DMS53 (cell line): Measurements from ENCODE around the gene CLSTN3.

ENCODE experiments used
- DNase-seq: peaks from one replicate; lab custom pipeline; 2025; lab: John Stamatoyannopoulos, UW

The CLSTN3 gene

GRCh38 chr12:7129872-7130691 lies at the start of gene CLSTN3:
Gene CLSTN3 (plus strand): TSS chr12:7130371. CDS start chr12:7130649, 278 bp downstream.
- peak; percentile 95 for DNase-seq

DNA sequence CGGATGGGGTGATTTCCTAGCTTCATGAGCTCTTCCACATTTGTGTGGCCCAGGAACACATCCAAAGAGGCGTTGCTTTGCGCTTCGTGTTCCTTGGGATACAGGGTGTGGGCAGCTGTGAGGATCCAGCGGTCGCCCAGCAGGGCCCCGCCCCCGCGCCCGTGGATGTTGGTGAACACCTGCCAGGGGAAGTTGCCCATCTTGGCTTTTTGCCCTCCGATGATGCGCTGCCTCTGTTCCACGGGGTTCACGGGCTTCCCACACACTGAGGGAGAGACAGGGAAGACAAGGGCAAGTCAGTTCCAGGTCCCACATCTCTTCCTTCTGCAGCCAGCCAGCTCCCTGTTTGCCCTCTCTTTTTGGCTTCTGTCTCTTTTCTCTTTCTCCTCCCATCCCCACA lies 49.1 kb upstream of the CLSTN3 start:
- DNase-seq, result no peak

GRCh38 chr12:7083125-7083524 lies 47.0 kb upstream of the CLSTN3 start:
- no peak for DNase-seq

- no peak for DNase-seq
These were observed 40.8 kb upstream of the CLSTN3 start for GRCh38 chr12:7089196-7089871.

DNA sequence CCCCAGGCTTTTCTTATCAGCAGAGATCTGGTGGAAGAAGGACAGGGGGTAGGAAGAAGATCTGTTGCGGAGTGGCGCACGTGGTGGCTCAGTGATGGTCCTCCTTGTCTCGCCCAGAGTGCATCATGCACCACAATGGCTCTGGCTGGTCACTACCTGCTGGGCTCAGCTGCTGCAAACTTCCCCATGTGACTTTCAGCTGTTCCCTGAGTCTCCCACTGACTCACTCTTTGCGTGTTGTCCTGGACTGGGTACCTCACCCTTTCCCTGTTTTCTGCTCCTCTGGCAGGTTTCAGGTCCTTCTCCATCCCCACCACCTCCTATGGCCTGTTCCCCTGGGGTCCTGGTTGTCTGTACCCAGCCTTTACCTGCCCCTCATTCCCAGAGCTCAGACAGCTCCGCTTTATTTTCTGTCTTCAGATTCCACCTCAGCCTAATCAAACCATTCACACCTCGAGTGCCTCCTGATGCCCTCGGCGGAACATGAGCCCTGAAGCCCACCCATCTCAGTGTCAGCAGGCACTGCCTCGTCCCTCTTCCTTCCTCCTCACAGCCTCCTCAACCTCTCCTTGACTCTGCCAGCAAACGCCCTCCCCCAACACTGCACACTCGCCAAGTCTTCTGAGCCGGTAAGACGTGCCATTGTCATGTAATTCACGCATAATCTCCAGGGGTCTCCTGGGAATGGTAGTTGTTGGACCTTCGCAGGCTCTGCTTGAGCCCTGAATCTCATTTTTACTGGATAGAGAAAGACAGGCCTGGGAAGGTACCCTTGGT lies 39.8 kb upstream of the CLSTN3 start:
- DNase-seq, result no peak

DNA sequence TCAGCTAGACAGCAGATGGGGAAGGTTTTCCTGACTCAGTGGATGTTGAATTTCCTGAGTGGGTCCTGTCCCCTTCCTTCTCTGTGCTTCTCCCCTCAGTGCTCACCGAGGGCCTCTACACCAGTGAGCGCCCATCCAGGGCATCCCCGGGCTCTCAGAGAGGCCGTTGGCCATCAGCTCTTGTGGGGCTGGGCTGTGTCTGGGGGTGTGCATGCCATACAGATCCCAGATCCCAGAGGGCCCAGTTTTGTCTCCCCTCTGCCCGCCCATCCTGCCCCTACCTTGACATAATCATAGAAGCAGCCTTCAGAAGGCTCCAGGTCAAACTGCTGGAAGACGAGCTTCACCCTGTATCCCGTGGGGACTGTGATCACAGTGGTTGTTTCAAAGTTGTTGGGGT lies 39.0 kb upstream of the CLSTN3 start:
- DNase-seq, result no peak

DNA sequence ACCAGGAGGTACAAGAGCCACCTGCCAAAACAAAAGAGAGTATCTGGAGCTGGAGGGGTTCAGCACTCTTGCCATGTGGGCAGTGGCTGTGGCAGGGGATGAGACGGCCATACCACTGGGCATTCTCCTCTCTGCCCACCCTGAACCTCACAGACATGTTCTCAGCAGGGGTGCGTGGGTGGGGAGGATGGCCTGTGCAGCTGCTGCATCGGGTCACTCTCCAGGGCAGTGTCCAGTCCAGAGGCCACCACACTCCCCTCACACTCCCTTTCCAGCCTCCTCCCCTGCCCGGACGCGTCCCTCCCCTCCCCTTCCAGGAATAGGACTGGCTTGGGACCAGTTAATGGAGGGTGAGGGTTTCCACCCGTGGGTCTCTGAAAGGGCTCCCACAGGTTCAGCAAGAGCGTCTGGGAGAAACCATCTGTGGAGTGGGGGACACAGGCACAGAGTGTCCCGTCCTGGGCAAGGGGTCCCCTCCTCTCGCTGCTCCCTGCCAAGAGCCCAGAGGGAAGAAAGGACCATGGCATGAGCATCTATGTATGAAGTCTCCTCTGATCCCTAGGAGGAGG lies 38.4 kb upstream of the CLSTN3 start:
- DNase-seq, result no peak

DNA sequence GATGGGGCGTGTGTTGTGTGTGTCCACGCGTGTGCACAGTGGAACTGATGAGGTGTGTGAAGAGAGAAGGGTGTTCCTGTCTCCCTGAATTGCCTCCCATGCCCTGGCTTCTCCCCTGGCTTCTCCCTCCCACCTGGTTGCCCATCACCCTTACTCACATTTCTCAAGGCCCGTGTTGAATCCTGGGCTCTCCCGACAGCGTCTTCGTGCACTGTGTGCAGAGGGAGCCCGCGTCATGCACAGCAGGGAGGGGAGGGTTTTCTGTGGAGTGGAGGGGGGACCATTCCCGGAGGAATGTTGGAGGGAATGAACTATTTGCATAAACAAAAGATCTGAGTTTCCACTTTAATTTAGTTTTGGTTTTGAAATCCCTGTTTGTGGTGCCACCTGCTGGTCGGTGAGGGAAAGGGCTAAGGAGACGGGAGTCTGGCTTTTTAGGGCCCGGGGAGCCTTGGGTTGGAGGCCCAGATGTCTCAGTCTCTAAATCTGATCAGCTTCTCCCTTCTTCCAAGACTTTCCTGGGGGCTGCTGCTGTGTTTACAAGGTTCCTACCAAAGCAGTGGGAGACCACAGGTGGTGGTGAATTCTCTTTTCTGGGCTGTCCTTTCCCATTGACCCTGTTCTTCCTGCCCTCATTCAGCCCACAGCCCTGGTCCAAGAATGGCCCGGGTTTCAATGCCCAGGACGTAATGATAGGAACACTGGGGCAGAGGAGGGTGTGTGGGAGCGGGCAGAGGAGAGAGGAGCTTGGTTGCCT lies 37.8 kb upstream of the CLSTN3 start, which contains the start of gene C1R:
Gene C1R (minus strand): TSS at position 217 of the 757 bp plus-strand sequence. CDS start 57 bp downstream, at position 160.
- DNase-seq, result peak; percentile 81

DNA sequence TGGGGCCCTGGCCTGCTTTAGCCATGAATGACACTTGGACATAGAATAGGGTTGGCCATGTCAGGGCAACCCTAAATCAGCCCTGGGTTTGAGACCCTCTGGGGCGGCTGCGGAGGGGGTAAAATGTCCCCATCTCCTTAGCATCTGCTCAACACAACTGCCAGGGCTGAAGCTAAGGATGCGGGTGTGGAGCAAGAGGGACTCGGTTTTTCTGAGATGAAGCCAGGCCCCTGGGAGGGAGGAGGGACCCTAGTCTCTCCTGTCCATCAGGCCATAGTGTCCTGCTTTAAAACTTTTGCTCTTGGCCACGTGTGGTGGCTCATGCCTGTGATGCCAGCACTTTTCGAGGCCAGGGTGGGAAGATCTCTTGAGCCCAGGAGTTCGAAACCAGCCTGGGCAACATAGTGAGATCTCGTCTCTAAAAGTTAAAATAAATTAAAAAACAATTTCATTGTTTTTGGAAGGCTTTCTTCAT lies 37.1 kb upstream of the CLSTN3 start:
- DNase-seq, result no peak

DNA sequence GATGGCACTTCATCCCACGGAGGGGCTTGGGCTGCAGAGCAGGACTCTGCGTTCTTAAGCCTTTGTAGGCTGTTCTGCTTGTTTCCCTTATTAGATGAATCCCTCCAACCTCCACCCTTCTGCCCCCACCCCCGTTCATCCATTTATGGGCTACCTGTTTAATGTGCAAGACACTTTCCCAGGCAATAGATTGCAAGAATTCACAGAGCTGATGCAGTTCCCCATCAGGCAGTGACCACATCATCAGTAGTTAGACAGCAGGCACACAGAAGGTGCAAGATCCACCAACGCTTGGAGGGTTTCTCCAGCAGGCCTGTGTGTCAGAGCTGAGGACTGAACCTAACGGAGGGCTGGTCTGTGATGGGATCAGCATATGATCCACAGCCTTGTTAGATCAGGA lies 36.7 kb upstream of the CLSTN3 start:
- DNase-seq, result peak; percentile 48

DNA sequence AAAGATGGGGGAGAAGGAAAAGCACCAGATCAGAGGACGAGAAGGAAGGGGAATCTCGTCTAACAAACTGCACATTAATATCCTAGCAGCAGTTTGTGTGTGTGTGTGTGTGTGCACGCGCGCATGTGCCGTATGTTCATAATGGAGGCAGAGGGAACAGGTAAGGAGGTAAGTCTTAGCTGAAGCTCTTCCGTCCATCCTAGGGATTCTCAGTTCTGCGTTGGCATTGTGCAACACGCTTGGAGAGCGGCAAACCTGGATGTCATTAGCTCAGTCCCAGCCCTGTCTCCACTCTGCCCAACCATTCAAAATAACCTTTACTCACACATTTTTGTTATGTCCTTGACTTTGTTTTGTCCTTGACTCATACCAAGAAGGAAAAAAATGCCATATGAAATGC lies 36.3 kb upstream of the CLSTN3 start:
- peak; percentile 48 for DNase-seq

DNA sequence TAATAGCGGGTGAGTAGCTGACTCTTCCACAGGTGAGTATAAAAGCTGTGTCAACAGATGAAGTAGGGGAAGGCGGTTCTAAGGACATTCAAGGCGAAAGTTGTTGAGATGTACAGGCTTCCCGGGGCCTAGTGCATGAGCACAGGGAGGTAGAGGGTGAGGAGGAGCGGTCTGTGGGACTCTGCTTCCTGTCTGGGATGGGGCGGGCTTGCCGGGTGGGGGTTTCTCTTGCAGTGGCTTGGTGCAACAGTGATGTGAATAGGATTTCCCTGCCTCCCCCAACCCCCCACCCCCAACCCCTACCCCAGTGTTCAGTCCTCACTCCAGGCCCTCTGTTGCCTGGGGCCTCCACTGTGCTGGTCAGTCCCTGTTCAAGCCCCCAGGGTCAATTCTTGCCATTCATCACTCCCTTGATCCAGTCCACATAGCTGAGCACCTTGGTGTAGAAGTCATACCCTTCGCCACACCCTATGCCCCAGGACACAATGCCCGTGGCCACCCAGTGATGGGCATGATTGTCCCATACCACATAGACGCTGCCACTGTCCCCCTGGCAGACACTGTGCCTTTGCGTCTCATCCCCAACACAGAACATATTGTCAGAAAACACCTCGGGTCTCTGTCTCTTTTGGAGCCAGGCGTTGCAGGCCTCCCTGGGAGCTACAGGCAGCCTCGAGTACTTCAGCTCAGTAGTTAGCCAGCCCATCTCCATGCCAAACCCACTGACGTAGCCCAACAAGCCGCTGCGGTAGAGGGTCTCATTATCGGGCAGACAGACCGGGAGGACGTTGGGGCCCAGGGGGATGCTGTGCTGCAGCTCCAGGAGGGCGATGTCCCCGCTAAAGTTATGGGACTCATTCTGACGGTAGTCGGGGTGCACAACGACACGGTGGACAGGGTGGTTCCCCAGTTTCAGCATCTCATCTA lies 33.9 kb upstream of the CLSTN3 start:
- peak; percentile 55 for DNase-seq

DNA sequence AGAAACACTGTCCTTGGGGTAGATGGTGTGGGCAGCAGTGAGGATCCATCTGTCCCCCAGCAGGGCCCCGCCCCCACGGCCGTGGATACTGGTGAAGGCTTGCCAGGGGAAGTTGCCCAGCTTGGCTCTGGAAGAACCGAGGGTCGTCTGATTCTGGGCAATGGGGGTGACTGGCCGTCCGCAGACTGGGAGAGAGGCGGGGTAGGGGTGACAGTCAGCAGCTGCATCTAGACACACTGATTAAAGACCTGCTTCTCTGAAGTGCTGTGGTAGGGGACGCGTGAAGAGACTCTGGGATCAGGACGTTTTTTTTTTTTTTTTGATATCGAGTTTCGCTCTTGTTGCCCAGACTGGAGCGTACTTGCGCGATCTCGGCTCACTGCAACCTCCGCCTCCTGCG lies 33.2 kb upstream of the CLSTN3 start:
- peak; percentile 84 for DNase-seq

DNA sequence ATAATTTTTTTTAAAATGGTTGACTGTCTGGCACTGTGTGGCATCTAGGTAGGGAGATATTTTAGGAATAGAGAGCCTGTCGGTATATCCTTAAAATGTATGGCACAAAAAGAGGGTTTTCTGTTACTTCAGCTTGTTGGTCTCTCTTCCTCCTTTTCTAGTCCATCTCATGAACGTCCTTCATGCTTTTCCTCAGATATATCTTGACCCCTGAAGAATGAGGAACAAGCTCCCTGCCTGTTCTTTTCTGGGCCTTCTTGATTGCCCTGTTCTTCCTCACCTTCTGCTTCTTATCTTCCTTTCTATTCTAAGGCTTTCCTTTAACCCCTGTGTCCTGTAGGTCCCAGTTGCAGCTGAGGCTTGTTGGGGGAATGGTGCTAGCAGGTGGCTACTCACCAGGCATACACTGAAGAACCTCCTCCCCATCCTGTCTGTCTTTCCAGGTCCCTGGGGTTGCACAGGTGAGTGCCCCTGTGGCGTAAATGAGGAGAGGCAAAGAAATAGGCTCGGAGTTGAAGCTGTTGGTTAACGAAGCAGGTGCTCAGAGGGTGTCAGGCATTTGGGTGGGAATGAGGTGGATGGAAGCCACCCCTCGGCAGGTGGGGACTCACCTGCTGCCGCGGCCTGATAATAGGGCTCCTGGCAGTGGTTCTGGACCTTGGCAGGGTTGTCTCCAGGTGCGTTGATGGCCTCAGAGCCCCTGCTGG lies 30.7 kb upstream of the CLSTN3 start:
- no peak for DNase-seq

DNA sequence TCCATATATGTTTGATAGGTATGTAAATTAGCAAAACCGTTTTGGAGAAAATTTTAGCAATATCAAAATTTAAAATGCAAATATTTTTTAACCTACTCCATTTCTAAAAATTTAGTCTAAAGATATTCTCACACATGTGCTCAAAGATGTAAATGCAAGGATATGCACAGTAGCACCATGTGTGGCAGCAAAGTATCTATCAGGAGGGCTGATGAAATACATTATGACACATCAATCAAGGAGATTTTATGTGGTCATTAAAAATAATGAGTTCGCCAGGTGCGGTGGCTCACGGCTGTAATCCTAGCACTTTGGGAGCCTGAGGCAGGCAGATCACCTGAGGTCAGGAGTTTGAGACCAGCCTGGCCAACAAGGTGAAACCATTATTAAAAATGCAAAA lies 29.9 kb upstream of the CLSTN3 start:
- no peak for DNase-seq

DNA sequence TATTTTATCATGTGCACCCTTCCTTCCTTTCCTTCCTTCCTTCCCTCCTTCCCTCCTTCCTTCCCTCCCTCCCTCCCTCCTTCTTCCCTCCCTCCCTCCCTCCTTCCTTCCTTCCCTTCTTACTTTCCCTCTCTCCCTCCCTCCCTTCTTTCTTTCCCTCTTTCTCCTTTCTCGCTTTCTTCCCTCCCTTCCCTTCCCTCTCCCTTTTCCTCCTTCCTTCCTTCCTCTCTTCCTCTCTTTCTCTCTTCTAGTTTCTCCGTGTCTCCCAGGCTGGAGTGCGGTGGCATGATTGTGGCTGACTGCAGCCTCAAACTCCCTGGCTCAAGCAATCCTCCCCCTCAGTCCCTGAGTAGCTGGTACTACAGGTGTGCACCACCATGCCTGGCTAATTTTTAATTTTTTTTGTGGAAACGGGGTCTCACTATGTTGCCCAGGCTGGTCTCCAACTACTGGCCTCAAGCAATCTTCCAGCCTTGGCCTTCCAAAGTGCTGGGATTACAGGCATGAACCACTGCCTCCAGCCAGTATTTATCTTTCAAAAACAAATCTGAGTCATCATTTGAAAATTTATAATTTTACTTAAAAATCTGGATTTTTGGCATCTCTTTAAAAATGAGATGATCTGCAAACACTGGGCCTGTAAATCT lies 29.0 kb upstream of the CLSTN3 start:
- DNase-seq, result no peak

DNA sequence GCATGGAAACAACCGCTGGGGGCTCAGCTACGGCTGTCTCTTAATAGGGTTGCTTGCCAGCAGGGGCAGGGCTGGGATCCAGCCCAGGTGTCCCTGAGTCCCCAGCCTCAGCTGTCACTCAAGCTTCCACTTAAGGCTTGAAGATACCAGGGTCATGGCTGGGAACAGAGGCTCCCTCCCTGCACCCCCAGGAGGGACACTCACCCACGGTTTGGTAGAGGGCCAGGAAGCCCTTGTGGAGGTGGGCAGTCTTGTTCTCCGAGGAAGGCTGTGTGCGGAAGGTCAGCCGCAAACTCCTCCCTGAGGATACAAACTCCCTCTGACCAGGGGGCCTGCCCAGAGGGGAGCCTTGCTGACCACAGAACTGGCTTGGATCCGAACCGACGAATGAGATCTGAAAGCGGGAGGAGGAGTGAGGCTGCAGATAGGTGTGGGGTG lies 28.5 kb upstream of the CLSTN3 start:
- no peak for DNase-seq

GRCh38 chr12:7102582-7102981 lies 27.6 kb upstream of the CLSTN3 start:
- DNase-seq, result no peak
